Heart left ventricle (tissue), 16 donors: ENCODE measurements around the gene DYNC1LI1. TPM values are rescaled to one million over a fixed set of nuclear protein-coding genes. Genes with fewer than 3 reads are reported as not detected.

Source experiments
- ATAC-seq, 4 donors: fragments of 200-7000 bp; cut with Tn5 transposase; one replicate each; pipeline ENCODE4 v1.9.1; 2020 to 2022; ENCODE audit warnings: moderate library complexity in 4 of 4, mild to moderate bottlenecking in 3 of 4, moderate number of reproducible peaks in 1 of 4
- DNase-seq, 5 donors: peaks; one replicate each; pipeline ENCODE4 v3.0.0-alpha.2; 2020
- H3K27ac ChIP-seq, 12 donors: fragments of 200-600 bp; sonication (generic) in 4 of 12; one replicate each; pipeline versions ENCODE4 v1.5.0 to v1.8.0; 2016 to 2022; ENCODE audit warnings: mild to moderate bottlenecking in 2 of 12
- H3K27me3 ChIP-seq, 9 donors: fragments of 200-600 bp; sonication (generic) in 2 of 9; one replicate each; pipeline versions ENCODE4 v1.5.1 to v1.8.0; 2016 to 2022; ENCODE audit warnings: mild to moderate bottlenecking in 3 of 9
- H3K36me3 ChIP-seq, 9 donors: fragments of 200-600 bp; sonication (generic) in 2 of 9; one replicate each; pipeline versions ENCODE4 v1.5.0 to v1.8.0; 2018 to 2022; ENCODE audit warnings: mild to moderate bottlenecking in 2 of 9
- H3K4me1 ChIP-seq, 12 donors: fragments of 200-600 bp; sonication (generic) in 4 of 12; one replicate each; pipeline versions ENCODE4 v1.5.0 to v1.8.0; 2016 to 2022; ENCODE audit warnings: mild to moderate bottlenecking in 3 of 12
- H3K4me3 ChIP-seq, 12 donors: fragments of 200-600 bp; sonication (generic) in 4 of 12; one replicate each; pipeline versions ENCODE4 v1.5.0 to v1.8.0; 2017 to 2022; ENCODE audit warnings: mild to moderate bottlenecking in 9 of 12, moderate library complexity in 4 of 12
- H3K9me3 ChIP-seq, 12 donors: fragments of 200-600 bp; sonication (generic) in 4 of 12; one replicate each; pipeline versions ENCODE4 v1.5.0 to v1.8.0; 2016 to 2022; ENCODE audit warnings: mild to moderate bottlenecking in 1 of 12
- POLR2A ChIP-seq, 2 donors: fragments of 450-650 bp; IDR thresholded peaks; one replicate each; pipeline ENCODE4 v1.6.1; 2017; ENCODE audit warnings: antibody characterized with exemption in 2 of 2, mild to moderate bottlenecking in 2 of 2, moderate library complexity in 2 of 2
- WGBS, 4 donors: extraction: QIAGEN DNeasy Blood & Tissue Kit in 2 of 4; methylation state at CpG; one replicate each; pipeline versions ENCODE4 v1.1.5 to v1.1.7; 2013 to 2018; 5-methylcytosine and 5-hydroxymethylcytosine counted together
- intact Hi-C, 10 donors: fragments of 100-400 bp; cut with DNase I; formaldehyde crosslinking; loops; one replicate each; pipeline versions ENCODE4 v1.11.1 to v1.14.2; 2022
- polyA plus RNA-seq, 2 donors: library from polyadenylated mRNA; stranded (reverse); fragments of 200-250 nt; gene quantifications; one replicate each; pipeline ENCODE4 v1.2.3, GENCODE V29; 2013
- total RNA-seq, 9 donors: library from RNA; depleted of rRNA in 2 of 9; stranded (reverse); fragments of >200 nt in 2 of 9; fragmentation: NEBNext Ultra II Directional in 3 of 9; extraction: Animal tissue kit (Norgen Biotek cat#: 25700) in 3 of 9; gene quantifications; one replicate each; pipeline versions ENCODE4 v1.1.0 to v1.2.4, GENCODE V29; 2016 to 2023
- TF ChIP-seq, protein P1 (sequence below), 12 donors: fragments of 200-600 bp; sonication (generic) in 4 of 12; IDR thresholded peaks; one replicate each; pipeline versions ENCODE4 v1.5.0 to v1.8.0; 2018 to 2022; ENCODE audit warnings: antibody characterized with exemption in 12 of 12, mild to moderate bottlenecking in 5 of 12
- donor health status: ischemic (EF 13 %, LVEDD 7.1; RV severe dilation, severe dysfunction).
- donor health status: healthy with polysubstance abuse.
- donor health status: DM: no; HTN: yes; CAD: no.
- donor health status: DM: no; HTN: no; CAD: no.
- donor health status: ischemic (EF 25% LVEDD 6.9; RV normal size, moderate dysfunction).
- donor health status: ischemic (EF 25% LVEDD 5.7; RV mildly dilated, moderate dysfunction).
- donor health status: healthy.
- donor health status: DM: yes; HTN: yes; CAD: no.
- donor health status: ischemic (EF 35%, LVEDD 5.7; RV mildly dilated, moderate dysfunction).
- donor health status: nonischemic (EF 11% LVEDD 7.7; RV severe dilation, severe dysfunction).
- donor health status: DM: yes; HTN: yes; CAD: no.
- donor health status: PGD.
- donor health status: ischemic (EF 29% LVEDD 5.4; RV normal size, mild dysfunction).
- donor health status: nonischemic (EF 23%, LVEDD 6.1; RV moderate dilation, normal function).

DYNC1LI1 gene
- total and polyA plus RNA-seq, 11 donors = 28.8 to 65.0 (median 55.9) TPM

- 15 to 43% (median 35%) methylated on average over 2 of the region's 2 CpGs for WGBS, 4 donors
- H3K9me3 ChIP-seq = no peaks in the 10 kb centered on the region
- DNase-seq (no peak), ATAC-seq (no peak)
- peak overlapping the region in 5 of 12 donors; percentile 28 to 68 (median 39) for H3K27ac ChIP-seq
- intact Hi-C loops = no loop called here
- H3K36me3 ChIP-seq = no peaks in the 10 kb centered on the region
- TF ChIP-seq, protein P1, sequence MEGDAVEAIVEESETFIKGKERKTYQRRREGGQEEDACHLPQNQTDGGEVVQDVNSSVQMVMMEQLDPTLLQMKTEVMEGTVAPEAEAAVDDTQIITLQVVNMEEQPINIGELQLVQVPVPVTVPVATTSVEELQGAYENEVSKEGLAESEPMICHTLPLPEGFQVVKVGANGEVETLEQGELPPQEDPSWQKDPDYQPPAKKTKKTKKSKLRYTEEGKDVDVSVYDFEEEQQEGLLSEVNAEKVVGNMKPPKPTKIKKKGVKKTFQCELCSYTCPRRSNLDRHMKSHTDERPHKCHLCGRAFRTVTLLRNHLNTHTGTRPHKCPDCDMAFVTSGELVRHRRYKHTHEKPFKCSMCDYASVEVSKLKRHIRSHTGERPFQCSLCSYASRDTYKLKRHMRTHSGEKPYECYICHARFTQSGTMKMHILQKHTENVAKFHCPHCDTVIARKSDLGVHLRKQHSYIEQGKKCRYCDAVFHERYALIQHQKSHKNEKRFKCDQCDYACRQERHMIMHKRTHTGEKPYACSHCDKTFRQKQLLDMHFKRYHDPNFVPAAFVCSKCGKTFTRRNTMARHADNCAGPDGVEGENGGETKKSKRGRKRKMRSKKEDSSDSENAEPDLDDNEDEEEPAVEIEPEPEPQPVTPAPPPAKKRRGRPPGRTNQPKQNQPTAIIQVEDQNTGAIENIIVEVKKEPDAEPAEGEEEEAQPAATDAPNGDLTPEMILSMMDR (IDR thresholded peaks at IDR 0.05) = no peak
- no peak for TF ChIP-seq POLR2A (IDR thresholded peaks at IDR 0.05)
- H3K4me1 ChIP-seq = peaks cover 0 to 38% (median 21%) of the 10 kb centered on the region in 12 donors
- H3K27me3 ChIP-seq = no peaks in the 10 kb centered on the region
- no peak overlapping the region for H3K4me3 ChIP-seq
Measured at GRCh38 chr3:32597656-32598055, 27.0 kb upstream of the DYNC1LI1 start.

GRCh38 chr3:32596909-32597369 lies 26.3 kb upstream of the DYNC1LI1 start:
- no peak for TF ChIP-seq POLR2A (IDR thresholded peaks at IDR 0.05)
- TF ChIP-seq, protein P1 (IDR thresholded peaks at IDR 0.05) = no peak
- intact Hi-C loops = no loop called here
- no peaks in the 10 kb centered on the region for H3K9me3 ChIP-seq
- no peaks in the 10 kb centered on the region for H3K36me3 ChIP-seq
- WGBS, 4 donors = 46 to 63% (median 55%) methylated on average over 8 of the region's 8 CpGs
- peaks cover 0 to 38% (median 21%) of the 10 kb centered on the region in 12 donors for H3K4me1 ChIP-seq
- ATAC-seq (peak; percentile 74 to 89 (median 86)), DNase-seq (peak in 4 of 5 donors; percentile 47 to 75 (median 54))
- no peaks in the 10 kb centered on the region for H3K27me3 ChIP-seq
- H3K4me3 ChIP-seq = no peak overlapping the region
- H3K27ac ChIP-seq = peak overlapping the region in 6 of 12 donors; percentile 15 to 68 (median 38)

- DNase-seq (no peak), ATAC-seq (peak in 2 of 4 donors; percentile 7 to 14)
- intact Hi-C loops = no loop called here
- H3K27ac ChIP-seq = peak overlapping the region in 5 of 12 donors; percentile 28 to 68 (median 50)
- no peaks in the 10 kb centered on the region for H3K27me3 ChIP-seq
- H3K4me3 ChIP-seq = no peak overlapping the region
- no peaks in the 10 kb centered on the region for H3K9me3 ChIP-seq
- H3K36me3 ChIP-seq = no peaks in the 10 kb centered on the region
- H3K4me1 ChIP-seq = peaks cover 0 to 38% (median 21%) of the 10 kb centered on the region in 12 donors
- TF ChIP-seq POLR2A (IDR thresholded peaks at IDR 0.05) = no peak
- TF ChIP-seq, protein P1 (IDR thresholded peaks at IDR 0.05) = no peak
- 80 to 92% (median 90%) methylated on average over 4 of the region's 4 CpGs for WGBS, 4 donors
Measured at GRCh38 chr3:32596282-32596908, 25.7 kb upstream of the DYNC1LI1 start.

GRCh38 chr3:32595323-32595722 lies 24.7 kb upstream of the DYNC1LI1 start:
- H3K36me3 ChIP-seq = no peaks in the 10 kb centered on the region
- TF ChIP-seq, protein P1 (IDR thresholded peaks at IDR 0.05) = no peak
- TF ChIP-seq POLR2A (IDR thresholded peaks at IDR 0.05) = no peak
- 52 to 67% (median 57%) methylated on average over 2 of the region's 2 CpGs for WGBS, 4 donors
- DNase-seq (no peak), ATAC-seq (peak in 1 of 4 donors; percentile 39)
- intact Hi-C loops = no loop called here
- no peak overlapping the region for H3K4me3 ChIP-seq
- peaks cover 0 to 38% (median 21%) of the 10 kb centered on the region in 12 donors for H3K4me1 ChIP-seq
- H3K27me3 ChIP-seq = no peaks in the 10 kb centered on the region
- peak overlapping the region in 3 of 12 donors; percentile 10 to 37 (median 15) for H3K27ac ChIP-seq
- H3K9me3 ChIP-seq = no peaks in the 10 kb centered on the region
